Measurements from ENCODE around the gene SPRED3.
"Not testable (repeated sequence)": the region's sequence is repeated elsewhere in the genome, so short reads cannot be mapped to it uniquely, and the experiment has no call there.

Gene SPRED3, protein sequence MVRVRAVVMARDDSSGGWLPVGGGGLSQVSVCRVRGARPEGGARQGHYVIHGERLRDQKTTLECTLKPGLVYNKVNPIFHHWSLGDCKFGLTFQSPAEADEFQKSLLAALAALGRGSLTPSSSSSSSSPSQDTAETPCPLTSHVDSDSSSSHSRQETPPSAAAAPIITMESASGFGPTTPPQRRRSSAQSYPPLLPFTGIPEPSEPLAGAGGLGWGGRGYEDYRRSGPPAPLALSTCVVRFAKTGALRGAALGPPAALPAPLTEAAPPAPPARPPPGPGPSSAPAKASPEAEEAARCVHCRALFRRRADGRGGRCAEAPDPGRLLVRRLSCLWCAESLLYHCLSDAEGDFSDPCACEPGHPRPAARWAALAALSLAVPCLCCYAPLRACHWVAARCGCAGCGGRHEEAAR

DNA sequence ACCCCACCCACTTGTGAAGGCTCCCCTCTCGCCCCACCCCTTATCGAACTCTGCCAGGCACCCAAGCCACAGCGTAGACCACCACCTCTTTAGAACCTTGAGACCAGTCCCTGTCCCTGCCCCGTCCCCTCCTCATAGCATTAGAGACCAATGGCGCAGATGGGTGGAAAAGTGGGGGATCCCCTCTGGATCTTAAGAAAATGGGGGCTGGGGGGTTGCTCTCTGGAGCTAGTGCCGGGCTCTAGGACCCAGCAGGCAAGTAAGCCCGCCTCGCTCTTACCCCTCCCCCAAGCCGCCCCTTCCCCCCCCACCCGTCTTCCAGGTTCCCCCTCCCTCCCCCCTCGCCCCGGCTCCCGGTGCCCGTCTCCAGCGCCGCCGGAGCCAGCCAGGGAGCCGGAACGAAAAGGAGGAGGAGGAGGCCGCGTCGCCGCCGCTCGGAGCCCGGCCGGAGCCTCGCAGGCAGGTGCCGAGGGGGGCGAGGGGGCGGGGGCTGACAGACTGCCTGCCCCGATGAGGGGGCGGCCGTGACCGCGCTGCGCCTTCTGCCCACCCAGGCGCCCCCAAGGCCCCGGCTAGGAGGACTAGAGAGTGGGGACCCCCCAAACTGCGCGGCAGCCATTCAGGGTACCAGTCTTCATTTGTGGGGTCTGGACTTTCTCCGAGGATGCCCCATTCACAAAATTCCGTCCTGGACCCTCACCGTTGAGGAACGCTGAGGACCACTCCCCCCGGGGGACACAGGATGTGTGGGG, at the start of gene SPRED3:
Gene SPRED3 (plus strand): TSS at position 349 of the 752 bp plus-strand sequence. CDS start 1,606 bp downstream, outside the sequence.
- peak; percentile 81 for DNase-seq (ENCODE audit: low spot score)

DNA sequence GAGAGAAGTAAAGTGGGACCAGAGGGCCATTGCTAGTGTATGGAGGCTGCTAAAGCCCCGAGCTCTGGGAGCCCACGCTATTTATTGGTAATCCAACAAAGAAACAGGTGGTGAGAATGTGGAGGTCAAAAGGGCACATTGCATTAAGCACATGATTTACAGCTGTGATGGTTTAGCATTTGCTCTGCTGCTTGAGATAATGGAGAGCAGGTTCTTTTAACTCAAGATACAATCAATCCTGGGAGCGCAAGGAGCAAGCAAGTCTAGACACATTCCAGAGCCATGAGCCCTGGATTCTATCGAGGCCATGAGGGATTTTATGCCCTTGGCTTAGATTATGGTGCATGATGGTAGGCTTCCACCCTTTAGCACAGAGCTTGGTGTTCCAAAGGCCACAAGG, 49.5 kb upstream of the SPRED3 start:
- DNase-seq (ENCODE audit: low spot score) = not testable (repeated sequence)

DNA sequence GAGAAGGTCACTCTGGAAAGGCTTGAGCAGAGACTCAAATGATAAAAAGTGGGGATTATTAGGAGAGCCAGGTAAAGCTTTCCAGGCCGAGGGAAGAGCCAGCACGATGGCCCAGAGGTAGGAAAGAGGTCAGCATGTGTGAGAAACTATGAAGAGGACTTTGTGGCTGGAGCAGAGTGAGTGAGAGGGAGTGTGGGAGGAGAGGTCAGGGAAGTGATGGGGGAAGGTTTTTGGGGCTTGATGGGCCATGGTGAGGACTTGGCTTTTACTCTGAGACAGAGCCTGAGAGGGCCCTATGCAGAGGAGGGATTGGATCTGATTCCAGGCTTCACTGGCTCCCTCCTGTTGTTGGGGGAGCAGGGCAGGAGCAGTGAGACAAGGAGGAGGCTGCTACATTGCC, 47.6 kb upstream of the SPRED3 start:
- DNase-seq (ENCODE audit: low spot score) = no peak

DNA sequence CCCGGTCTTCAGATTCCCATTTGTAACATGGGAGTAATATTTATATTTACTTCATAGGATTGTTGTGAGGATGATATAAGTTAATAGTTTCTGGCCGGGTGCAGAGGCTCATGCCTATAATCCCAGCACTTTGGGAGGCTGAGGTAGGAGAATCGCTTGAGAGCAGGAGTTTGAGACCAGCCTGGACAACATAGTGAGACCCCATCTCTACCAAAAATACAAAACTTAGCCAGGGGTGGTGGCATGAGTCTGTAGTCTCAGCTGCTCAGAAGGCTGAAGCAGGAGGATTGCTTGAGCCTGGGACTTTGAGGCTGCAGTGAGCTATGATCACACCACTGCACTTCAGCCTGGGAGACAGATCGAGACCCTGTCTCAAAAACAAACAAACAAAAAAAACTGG, 41.7 kb upstream of the SPRED3 start:
- DNase-seq (ENCODE audit: low spot score) = no peak

DNA sequence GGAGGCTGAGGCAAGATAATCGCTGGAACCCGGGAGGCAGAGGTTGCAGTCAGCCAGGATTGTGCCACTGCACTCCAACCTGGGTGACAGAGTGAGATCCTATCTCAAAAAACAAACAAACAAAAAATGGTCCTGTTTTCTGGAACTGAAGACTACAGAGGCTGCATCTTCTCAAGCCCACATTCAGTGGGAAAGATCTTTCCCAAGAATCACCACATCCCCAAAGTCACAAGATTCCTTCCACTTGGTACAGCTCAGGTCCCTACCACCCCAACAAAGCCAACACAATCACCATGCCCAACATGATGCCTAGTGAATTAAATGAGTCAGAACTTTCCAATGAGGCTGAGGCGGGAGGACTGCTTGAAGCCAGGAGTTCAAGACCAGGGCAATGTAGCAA, 37.6 kb upstream of the SPRED3 start:
- no peak for DNase-seq (ENCODE audit: low spot score)

DNA sequence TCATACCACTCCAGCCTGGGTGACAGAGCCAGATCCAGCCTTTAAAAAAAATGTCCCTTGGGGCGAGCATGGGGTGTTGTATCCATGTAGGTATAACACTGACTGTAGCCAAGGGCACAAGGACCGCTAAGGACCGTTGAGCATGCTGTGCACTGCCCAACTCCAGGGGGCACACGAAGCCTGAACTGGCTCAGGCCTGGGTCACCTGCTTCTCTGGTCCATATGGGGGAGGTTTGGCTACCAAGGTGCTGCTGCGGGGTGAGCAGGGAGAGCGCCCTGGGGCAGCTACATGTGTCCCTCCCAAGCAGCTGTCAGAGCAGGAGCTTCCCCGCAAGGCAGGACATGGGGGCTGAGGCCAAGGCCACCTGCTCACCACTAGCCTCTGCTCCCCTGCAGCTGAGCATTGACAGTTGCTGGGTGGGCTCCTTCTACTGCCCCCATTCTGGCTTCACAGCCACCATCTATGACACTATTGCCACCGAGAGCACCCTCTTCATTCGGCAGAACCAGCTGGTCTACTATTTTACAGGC, 36.6 kb upstream of the SPRED3 start:
- DNase-seq (ENCODE audit: low spot score) = no peak

DNA sequence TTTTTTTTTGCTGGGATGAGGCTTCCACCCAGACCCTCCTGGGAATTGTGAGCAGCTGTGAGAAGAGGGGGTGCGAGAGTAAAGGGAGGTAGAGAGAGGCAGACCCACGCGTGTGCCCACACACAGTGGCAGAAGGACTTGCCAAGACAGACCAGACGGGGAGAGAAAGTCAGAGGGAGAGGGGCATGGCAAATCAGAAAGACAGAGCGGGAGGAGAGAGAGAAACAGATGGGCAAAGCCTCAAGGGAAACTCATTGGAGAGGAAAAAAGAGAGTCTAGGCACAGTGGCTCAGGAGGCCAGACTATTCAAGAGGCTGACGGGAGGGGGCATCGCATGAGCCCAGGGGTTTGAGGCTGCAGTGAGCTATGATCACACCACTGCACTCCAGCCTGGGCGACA, 35.9 kb upstream of the SPRED3 start:
- peak; percentile 47 for DNase-seq (ENCODE audit: low spot score)

DNA sequence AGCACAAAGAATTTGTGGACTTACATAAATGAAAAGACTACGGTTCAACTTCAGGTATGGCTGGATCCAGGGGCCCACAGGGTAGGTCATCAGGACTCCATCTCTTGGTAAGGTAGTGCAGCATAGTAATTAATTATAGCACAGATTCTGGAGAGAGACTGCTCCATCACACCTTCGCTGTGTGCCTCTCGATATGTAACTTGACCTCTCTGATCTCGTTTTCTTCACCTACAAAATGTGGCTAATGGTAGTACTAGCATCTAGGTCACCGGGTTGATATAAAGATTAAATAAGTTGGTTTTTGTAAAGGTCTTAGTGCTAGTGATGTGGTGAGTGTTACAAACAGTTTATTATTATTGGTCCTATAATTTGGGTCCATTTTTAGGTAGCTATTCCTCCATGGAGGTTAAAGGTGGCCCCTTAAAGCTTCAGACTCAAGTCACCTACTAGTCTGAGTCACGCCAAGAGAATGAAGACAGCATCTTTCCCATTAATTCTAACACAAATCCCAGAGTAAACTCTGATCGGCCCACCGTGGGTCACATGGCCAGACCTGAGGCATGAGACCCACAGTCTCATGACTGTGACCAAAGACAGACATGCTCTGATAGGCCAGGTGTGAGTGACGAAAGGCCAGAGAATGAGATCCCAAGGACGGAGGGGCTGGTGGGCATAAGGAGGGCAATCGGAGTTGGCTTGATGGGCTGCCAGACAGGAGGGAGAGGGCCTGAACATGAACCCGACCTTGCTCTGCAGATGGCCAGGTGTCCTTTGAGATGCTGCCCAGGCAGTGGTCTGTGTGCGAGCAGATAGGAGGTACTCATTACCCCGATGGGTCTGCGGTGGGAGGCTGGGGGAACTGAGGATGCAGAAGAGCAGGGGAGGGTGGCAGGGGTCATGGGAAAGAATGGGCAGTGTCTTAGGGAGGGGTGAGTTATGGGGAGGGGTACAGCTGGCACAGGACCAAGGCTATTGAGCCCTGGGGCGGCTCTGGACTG, 32.5 kb upstream of the SPRED3 start:
- DNase-seq (ENCODE audit: low spot score) = no peak

DNA sequence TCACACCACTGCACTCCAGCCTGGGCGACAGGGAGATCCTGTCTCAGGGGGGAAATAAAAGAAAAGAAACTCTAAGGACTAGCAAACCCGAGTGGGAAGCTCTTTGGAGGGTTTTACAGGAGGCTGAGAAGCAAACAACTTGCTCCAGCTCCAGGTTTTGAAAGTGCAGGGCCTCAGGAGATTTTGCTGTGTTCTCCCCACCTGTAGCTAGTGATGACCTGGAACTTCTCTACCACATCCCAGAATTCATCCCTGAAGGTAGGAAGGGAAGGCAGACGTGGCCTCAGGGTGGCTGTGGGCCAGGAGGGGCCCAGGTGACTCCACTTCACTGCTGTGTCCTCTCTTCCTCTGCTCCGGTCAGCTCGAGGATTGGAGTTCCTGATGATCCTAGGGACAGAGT, 30.4 kb upstream of the SPRED3 start:
- no peak for DNase-seq (ENCODE audit: low spot score)

DNA sequence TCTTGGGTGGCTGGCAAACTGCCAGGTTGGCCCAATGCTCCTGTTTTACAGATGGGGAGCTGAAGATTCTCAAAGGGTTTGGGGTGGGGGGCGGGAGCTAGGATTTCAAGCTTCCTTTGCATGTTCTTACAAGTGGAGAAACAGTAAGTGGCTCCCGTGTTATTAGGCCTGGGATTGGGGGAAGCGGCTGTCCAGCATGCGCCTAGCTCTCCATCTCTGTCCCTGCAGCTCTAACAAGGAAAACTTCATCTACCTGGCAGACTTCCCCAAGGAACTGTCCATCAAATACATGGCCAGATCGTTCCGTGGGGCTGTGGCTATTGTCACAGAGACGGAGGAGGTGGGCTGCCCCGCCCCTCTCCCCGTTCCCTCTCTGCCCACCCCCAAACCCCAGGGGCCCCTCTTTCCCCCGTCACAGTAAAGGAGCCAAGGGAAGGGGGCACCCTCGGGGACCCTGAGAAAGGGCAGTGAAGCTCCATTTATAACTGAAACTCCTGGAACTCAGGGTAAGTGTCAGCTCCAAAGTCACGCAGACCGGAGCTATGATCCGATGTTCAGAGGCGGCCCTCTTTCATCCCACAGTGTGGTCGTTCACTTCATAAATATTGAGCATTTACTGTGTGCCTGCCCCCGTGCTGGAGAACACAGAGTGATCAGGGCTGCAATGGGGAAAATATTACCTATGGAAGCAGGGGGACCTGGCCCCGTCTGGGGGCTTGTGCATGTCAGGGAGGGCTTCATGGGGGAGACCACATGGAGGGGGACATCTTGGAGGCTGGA, 29.1 kb upstream of the SPRED3 start:
- DNase-seq (ENCODE audit: low spot score) = no peak

DNA sequence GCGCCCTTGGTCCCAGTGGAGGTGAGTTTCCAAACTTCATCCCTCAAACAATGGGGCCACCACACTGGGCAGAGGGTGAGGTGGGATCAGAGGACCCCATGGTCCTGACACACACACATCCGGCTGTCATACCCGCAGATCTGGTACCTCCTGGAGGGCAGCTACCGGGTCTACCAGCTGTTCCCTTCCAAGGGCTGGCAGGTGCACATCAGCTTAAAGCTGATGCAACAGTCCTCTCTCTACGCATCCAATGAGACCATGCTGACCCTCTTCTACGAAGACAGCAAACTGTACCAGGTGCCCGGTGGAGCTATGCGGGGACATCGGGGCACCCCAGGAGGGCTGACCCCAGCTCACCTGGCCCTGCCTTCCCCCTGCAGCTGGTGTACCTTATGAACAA, 28.1 kb upstream of the SPRED3 start:
- DNase-seq (ENCODE audit: low spot score) = no peak

DNA sequence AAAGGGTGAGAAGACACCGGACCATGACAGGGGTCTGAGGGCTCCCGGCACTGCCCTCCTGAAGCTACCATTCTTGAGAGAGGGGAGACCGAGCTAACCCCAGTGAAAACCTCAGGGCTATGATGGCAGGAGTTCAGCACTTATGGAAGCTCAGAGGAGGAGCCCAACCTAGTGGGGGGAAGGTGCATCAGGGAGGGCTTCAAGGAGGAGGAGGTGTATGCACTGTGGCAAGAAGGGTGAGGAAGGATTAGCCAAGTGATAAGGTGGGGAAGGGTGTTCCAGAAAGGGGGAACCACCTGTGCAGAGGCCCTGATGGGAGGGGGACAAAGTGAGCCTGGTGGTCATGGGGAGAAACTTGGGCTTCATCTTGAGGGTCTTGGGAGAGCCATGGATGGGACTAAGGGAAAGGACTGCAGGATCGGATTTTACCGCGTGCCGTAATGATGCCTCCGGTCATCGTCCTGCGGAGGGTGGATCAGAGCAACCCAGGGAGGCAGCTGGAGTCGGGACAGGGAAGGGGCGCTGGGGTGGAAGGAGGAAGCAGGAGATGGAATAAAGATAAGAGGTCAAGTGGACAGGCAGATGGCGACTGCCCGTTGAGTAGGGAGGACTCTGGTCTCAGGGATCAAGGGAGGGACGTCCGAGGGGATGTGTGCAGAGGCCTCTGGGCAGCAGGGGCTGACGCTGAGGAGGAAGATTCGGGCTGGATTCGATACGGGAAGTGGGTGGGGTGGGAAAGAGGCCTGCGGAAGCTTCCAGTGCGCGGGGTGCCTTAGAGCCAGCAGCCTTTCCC, 27.5 kb upstream of the SPRED3 start:
- DNase-seq (ENCODE audit: low spot score) = no peak

DNA sequence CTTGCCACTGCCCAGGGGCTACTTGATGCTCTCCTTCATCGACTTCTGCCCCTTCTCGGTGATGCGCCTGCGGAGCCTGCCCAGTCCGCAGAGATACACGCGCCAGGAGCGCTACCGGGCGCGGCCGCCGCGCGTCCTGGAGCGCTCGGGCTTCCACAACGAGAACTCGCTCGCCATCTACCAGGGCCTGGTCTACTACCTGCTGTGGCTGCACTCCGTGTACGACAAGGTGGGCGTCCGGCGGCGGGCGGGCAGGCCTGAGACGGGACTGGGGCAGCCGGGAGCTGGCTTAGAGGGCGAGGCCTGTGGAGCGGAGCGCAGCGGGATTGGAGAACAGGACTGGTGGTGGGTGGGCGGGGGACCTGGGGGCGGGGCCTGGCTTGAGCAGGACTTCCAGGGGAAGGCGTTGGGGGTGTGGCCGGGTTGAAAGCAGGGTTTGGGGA, 26.8 kb upstream of the SPRED3 start:
- DNase-seq (ENCODE audit: low spot score) = peak; percentile 95

DNA sequence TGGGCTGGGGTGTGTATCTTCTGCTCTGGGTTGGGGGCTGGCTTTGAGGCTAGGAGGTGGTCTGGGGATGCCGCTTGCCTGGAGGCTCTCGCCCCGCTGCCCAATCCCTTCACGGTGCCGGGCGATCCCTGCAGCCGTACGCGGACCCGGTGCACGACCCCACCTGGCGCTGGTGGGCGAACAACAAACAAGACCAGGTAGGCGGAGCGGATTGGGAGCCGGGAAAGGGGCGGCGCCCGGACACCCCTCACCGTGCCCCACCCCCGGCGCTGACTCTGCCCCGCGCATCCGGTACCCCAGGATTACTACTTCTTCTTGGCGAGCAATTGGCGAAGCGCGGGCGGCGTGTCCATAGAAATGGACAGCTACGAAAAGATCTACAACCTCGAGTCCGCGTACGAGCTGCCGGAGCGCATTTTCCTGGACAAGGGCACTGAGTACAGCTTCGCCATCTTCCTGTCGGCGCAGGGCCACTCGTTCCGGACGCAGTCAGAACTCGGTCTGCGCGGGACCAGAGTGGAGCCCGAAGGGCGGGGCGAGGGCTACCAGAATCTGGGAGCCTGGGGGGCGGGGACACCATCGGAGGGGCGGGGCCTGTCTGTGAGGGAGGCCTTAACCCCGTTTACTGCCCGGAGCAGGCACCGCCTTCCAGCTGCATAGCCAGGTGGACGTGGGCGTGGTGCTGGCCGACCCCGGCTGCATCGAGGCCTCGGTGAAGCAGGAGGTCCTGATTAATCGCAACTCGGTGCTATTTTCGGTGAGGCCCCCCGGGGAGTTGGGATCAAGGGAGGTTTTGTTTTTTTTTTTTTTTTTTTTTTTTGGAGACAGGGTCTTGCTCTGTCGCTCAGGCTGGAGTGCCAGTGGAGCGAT, 26.2 kb upstream of the SPRED3 start:
- DNase-seq (ENCODE audit: low spot score) = peak; percentile 82

DNA sequence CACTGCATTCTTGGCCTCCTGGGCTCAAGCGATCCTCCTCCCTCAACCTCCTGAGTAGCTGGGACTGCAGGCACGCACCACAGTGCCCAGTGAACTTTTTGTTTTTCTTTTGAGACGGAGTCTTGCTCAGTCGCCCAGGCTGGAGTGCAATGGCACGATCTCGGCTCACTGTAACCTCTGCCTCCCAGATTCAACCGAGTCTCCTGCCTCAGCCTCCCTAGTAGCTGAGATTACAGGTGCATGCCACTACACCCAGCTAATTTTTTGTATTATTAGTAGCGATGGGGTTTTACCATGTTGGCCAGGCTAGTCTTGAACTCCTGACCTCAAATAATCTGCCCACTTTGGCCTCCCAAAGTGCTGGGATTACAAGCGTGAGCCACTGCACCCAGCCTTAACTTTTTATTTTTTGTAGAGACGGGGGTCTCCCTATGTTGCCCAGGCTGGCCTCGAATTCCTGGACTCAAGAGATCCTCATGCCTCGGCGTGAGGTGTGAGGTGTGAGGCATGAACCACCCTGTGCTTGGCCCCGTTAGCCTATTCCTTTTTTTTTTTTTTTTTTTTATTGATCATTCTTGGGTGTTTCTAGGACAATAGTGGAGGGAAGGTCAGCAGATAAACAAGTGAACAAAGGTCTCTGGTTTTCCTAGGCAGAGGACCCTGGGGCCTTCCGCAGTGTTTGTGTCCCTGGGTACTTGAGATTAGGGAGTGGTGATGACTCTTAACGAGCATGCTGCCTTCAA, 25.4 kb upstream of the SPRED3 start:
- not testable (repeated sequence) for DNase-seq (ENCODE audit: low spot score)

DNA sequence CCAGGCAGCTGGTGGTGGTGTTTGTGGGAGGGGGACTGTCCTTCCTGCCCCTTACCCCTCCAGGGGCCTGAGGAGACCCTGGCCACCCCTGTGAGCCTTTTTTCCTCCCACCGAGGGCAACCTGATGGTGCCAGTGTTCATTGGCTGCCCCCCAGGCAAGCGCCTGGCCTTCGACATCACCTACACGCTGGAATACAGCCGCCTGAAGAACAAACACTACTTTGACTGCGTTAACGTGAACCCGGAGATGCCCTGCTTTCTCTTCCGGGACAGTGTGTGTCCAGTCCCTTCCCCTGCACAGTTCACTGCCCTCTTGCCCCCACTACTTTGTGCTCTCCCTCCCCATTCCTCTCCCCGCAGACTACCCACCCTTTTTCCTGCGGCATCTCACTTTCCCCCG, 21.5 kb upstream of the SPRED3 start:
- DNase-seq (ENCODE audit: low spot score) = no peak

DNA sequence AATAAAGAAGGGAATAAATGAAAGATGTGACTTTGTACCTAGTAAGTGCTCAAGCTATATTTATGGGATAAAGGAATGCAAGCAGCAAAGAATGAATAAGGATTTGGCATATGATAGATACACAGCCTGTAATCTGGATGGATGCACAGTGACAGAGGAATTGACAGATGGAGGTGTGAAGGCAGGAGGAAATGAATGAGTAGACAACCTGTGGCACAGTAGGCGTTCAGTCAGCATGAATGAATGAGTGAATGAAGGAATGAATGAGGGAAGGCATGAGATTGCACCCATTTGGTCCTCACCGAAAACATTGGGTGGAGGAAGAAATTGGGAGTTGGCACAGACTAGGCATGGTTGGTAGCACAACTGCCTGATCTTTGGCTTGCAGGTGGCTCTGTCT, 18.9 kb upstream of the SPRED3 start:
- DNase-seq (ENCODE audit: low spot score) = no peak

DNA sequence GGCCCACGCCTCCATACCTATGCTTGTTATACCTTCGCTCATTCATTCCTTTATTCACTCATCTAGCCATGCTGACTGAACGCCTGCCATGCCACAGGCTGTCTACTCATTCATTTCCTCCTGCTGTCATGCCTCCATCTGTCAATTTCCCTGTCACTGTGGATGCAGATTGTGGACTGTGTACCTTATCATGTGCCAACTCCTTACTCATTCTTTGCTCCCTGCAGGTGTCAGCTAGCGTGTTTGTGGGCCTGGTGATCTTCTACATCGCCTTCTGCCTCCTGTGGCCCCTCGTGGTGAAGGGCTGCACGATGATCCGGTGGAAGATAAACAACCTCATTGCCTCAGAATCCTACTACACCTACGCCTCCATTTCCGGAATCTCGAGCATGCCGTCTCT, 18.2 kb upstream of the SPRED3 start:
- no peak for DNase-seq (ENCODE audit: low spot score)

DNA sequence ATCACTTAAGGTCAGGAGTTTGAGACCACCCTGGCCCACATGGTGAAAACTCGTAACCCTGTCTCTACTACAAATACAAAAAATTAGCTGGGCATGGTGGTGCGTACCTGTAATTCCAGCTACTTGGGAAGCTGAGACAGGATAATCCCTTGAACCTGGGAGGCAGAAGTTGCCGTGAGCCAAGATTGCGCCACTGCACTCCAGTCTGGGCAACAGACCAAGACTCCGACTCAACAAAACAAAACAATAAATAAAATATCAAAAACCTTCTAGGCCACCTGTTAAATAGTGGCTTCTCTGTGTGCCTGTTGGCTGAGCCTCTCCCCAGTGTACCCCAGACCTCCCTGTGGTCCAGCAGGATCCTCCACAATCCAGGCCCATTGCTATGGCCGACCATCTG, 17.4 kb upstream of the SPRED3 start:
- DNase-seq (ENCODE audit: low spot score) = no peak
